Pulmonary artery endothelial cell (primary cell): ENCODE measurements around the gene GDPD5. TPM values are rescaled to one million over a fixed set of nuclear protein-coding genes. Genes with fewer than 3 reads are reported as not detected.
A peak's percentile ranks its signal among the peaks of the same experiment; 100 is the strongest.

Experiments
- DNase-seq: peaks from one replicate; pipeline ENCODE4 v3.0.0-alpha.2; 2011; ENCODE audit warnings: low read depth, low spot score
- total RNA-seq: library from RNA; depleted of rRNA; stranded (reverse); fragments of >200 nt; gene quantifications from 2 replicates; pipeline ENCODE4 v1.2.3, GENCODE V29; 2014

Gene GDPD5
- total RNA-seq, 1 donor from 2014 or later = 17.5 TPM

DNA sequence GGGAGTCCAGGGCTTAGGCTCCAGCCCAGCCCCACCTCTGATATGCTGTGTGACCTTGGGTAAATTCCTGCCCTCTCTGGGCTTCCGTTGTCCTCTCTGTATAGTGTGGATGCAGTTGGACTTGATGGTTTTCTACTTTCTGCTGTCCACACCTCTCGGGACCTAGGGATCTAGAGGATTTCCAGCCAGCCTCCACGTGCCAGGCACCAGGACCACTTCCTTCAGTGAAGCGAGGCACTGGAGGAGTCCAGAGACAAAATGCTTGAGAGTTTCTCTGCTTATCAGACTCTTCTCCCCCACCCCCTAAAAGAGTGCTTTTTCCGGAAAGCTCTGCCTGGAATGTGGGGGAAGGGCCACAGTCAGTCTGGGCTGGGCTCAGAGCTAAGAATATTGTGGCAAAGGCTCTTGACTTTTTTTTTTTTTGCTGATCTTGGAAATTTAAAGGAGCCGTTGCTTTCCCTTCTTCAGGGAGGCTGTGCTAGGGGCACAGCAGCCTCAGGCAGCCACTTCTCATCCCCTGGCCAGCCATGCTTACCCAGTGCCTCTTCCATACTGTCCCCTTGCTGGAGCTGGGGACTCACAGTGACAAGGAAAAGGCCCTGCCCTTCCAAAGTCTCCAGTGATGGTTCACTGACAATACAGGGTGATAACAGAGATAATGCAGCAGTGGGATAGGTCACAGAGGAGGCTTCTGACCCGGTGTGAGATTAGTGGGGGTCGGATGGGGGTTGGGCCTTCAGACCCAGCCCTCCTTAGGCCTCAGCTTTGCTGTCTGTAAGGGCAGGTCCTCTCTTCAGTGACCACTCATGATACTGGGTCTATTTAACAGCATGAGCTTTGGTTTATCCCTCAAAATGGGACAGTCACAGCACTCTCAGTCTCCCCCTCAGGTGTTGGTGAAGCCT is 33.5 kb upstream of the GDPD5 start:
- no peak for DNase-seq

DNA sequence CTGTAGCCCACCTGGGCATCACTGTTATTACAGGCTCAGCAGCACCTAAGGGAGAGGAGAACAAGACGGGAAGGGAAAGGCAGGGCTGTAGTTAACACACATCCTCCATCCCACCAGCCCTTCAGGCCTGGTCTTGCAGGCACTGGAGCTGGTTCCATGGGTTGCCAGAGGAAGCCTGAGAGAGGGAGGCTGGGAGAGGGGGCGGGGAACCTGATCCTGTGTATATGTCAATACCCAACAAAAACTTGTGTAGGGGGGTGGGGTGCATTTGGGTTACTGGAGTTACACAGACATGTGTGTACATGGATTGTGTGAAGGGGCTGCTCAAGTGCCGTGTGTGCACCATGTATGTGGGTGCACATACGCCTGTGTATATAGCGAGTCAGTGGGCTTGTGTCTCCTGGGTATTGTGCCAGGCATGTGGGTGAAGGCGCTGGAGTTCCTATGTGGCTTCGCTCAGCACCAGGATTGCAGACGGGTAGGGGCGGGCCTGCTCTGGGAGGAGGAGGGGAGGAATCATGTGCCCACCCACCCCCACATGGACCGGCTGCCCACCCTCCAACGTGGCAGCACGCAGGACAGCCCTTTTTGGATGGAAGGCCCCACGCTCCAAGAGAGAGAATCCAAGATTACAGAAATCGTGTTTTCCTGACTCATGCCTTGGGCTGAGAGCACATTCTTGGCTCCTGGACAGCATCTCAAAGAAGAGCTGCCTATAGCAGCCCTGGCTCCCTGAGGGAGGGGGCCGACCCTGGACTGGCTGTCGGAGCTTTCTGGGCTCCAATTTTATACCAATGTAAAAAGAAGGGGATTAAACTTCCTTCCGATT is 32.1 kb upstream of the GDPD5 start:
- no peak for DNase-seq

GRCh38 chr11:75556275-75556674 is 30.5 kb upstream of the GDPD5 start:
- DNase-seq = no peak

GRCh38 chr11:75555079-75555811 is 29.5 kb upstream of the GDPD5 start:
- no peak for DNase-seq

DNA sequence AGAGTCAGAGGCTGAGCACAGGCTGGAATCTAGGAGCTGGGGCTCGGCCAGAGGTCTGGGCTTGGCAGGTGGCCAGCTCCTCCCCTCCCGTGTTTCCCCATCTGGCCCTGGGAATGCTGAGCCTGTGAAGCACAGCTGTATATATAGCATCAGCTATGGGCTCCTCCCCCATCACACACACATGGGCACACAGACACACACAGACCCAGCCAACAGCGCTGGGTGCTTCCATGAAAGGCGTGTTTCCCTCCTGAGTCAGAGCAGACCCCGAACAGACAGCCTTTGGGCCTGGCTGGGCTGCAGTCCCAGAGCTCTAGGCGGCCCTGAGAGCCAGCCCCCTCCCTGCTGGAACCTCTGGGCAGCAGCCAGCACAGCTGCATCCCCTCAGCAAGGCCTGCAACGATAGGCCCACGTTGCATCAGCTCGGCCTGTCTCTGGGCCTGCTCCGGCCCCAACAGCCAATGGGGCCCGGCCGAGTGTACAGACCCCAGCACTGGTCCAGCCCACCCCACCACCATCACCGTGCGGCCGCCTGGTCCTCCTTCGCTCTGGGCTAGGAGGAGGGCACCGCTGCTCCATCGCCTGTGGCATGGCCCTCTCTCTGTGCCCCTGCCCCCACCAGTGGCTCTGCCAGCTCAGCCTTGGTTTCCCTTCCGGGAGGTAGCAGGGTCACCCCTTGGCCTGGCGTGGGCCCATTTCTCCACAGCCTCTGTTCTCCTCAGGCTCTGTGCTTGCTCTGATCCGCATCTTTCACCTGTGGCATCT is 28.7 kb upstream of the GDPD5 start:
- DNase-seq = peak; percentile 97

DNA sequence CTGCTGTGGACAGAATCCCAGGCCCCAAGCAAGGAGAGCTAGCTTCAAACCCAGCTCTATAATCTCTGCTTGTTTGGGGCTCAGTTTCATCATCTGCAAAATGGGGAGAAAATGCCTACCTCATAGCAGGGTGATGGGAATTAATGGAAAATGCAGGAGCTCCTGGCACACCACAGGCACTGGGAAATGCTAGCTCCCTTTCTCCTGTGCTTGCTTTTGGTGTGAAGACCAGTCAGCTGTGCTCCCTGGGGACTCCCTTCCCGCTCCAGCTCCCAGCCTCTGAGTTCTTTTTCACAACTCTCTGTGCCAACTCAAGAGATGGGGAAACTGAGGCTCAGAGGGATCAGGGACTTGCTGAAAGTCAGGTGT is 28.1 kb upstream of the GDPD5 start:
- DNase-seq = no peak

- no peak for DNase-seq
Measured at GRCh38 chr11:75553182-75553581, 27.4 kb upstream of the GDPD5 start.

DNA sequence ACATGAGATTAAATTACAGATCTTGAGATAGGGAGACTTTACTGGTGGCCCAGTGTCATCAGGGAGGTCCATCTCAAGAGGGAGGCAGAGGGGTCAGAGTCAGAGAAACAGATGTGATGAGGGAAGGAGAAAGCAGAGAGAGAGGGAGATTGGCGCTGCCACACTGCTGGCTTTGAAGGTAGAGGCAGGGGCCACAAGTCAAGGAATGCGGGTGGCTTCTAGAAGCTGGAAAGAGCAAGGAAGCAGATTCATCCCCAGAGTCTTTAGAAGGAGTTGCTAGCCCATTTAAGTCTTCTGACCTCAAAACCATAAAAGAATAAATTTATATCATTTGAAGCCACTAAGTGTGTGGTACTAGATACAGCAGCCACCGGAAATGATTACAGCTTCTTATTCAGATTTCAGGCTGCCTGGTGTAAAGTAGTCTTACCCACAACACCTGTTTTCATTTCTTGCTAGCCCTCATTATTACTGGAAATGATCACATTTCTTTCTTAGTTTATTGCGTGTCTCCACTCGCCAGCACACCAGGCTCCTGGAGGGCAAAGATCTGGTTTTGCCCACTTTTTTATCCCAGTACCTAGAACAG is 23.7 kb upstream of the GDPD5 start:
- DNase-seq = no peak

- DNase-seq = no peak
Measured at GRCh38 chr11:75548595-75549272, 23.0 kb upstream of the GDPD5 start.

DNA sequence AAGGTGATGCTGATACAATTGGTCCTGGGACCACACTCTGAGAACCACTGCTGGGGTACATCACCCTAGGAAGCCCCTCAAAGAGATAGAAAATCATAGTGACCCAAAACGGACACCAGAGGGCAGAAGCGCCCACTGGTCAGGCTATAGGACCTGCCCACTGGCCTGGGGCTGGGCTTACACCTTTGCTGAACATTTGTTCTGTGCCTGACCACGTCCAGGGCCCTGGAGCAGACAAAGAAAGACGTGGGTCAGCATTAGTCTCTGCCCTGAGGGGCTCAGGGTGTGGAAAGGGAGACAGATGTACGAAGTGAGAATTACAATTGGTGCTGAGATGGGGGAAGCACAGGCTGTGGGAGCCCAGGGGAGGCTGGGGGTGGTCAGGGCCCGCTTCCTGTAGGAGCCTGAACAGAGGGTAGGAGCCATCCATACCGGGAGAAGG is 21.9 kb upstream of the GDPD5 start:
- DNase-seq = peak; percentile 17

- DNase-seq = no peak
Measured at GRCh38 chr11:75547177-75547576, 21.4 kb upstream of the GDPD5 start.

- no peak for DNase-seq
Measured at GRCh38 chr11:75543806-75544205, 18.1 kb upstream of the GDPD5 start.

DNA sequence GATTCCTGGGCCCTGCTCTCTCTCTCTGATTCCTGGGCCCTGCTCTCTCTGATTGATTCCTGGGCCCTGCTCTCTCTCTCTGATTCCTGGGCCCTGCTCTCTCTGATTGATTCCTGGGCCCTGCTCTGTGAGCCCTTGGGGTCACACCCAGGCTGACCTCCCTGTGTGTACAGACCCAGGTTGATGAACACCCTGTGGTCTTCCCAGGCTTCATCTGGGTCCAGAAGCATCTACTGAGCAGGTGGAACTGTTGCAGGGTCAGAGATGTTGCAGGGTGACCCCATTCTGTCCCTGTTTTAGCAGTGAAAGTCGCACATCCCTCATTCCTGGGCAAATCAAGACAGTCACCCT is 16.3 kb upstream of the GDPD5 start:
- no peak for DNase-seq

GRCh38 chr11:75541193-75542087 is 15.7 kb upstream of the GDPD5 start:
- DNase-seq = no peak

- no peak for DNase-seq
Measured at GRCh38 chr11:75539459-75540334, 14.0 kb upstream of the GDPD5 start.

- DNase-seq = no peak
Measured at GRCh38 chr11:75538150-75538942, 12.6 kb upstream of the GDPD5 start.

DNA sequence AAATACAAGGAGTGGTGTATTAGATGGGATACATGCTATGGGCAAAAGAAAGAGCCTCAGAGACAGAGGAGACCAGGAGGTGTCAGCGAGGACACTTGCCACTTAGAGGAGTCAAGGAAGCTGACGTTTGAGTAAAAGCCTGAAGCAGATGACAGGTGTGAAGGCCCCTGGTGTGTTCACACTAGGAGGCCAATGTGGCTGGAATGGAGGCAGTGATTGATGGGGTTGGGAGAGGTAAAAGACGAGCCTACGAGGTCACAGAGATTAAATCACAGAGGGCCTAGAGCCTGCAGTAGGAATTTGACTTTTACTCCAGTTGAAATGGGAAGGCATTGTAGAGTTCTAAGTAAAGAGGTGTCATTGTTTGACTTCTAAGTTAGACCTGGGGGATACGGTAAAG is 12.0 kb upstream of the GDPD5 start:
- DNase-seq = no peak
